IMR-90 (cell line): Measurements from ENCODE around the gene PLP1. TPM values are rescaled to one million over a fixed set of nuclear protein-coding genes. Genes with fewer than 3 reads are reported as not detected.

Experiments
- ATAC-seq: fragments of 200-7000 bp; cut with Tn5 transposase; 2 replicates; pipeline ENCODE4 v1.9.1; 2020; ENCODE audit warnings: low read depth, mild to moderate bottlenecking, moderate library complexity
- BruUV-seq: library from RNA; stranded (reverse); fragments of 400-500 nt; replicated peaks from 2 replicates; lab custom pipeline; 2021; lab: Mats Ljungman, UMichigan
- CTCF ChIA-PET: fragments of 300-600 bp; formaldehyde crosslinking; extraction: SDS; loops from one replicate; lab custom pipeline; 2021; ENCODE audit warnings: antibody characterized with exemption; lab: Yijun Ruan, JAX
- POLR2A ChIA-PET: fragments of 300-600 bp; sonication (Branson Sonifier 250); formaldehyde crosslinking; loops from one replicate; lab custom pipeline; 2022; ENCODE audit warnings: antibody characterized with exemption; ENCODE audit not compliant: unreplicated experiment; lab: Charles Lee
- DNase-seq: peaks from one replicate; pipeline ENCODE4 v3.0.0; 2013
- H2AFZ ChIP-seq: replicated peaks from 2 replicates; pipeline ENCODE3; 2013; ENCODE audit warnings: low read length, mild to moderate bottlenecking; ENCODE audit not compliant: poor library complexity
- H2AK5ac ChIP-seq: 2 replicates; pipeline ENCODE4 v1.6.1; 2013; ENCODE audit warnings: low read depth, low read length, inconsistent platforms
- H2AK9ac ChIP-seq: replicated peaks from 2 replicates; pipeline ENCODE3; 2013; ENCODE audit warnings: mild to moderate bottlenecking, low read depth, low read length, moderate library complexity; ENCODE audit not compliant: poor library complexity
- H2BK120ac ChIP-seq: 2 replicates; pipeline ENCODE4 v1.6.1; 2013; ENCODE audit warnings: low read depth, low read length, inconsistent platforms
- H2BK15ac ChIP-seq: 3 replicates; pipeline ENCODE4 v1.6.1; 2013; ENCODE audit warnings: low read depth, low read length, inconsistent platforms
- H2BK20ac ChIP-seq: 2 replicates; pipeline ENCODE4 v1.6.1; 2013; ENCODE audit warnings: low read depth, mild to moderate bottlenecking, inconsistent platforms, low read length, moderate library complexity
- H2BK5ac ChIP-seq: 2 replicates; pipeline ENCODE4 v1.6.1; 2013; ENCODE audit warnings: mild to moderate bottlenecking, low read depth, low read length, inconsistent platforms; ENCODE audit not compliant: poor library complexity, severe bottlenecking
- H3K14ac ChIP-seq: replicated peaks from 2 replicates; pipeline ENCODE4 v1.6.1; 2013; ENCODE audit warnings: low read depth, low read length, inconsistent platforms
- H3K18ac ChIP-seq: 2 replicates; pipeline ENCODE4 v1.6.1; 2013; ENCODE audit warnings: low read depth, low read length, control low read depth
- H3K23ac ChIP-seq: 2 replicates; pipeline ENCODE4 v1.6.1; 2013; ENCODE audit warnings: low read depth, low read length, inconsistent platforms
- H3K27ac ChIP-seq: 2 replicates; pipeline ENCODE4 v1.5.1; 2013; ENCODE audit warnings: mild to moderate bottlenecking, control low read depth, low read length; ENCODE audit not compliant: insufficient read depth
- H3K27me3 ChIP-seq: 2 replicates; pipeline ENCODE4 v1.6.1; 2013; ENCODE audit warnings: low read length; ENCODE audit not compliant: control insufficient read depth, insufficient read depth
- H3K36me3 ChIP-seq: 2 replicates; pipeline ENCODE4 v1.6.1; 2013; ENCODE audit warnings: low read length, mixed read lengths; ENCODE audit not compliant: control insufficient read depth, insufficient read depth
- H3K4ac ChIP-seq: 2 replicates; pipeline ENCODE4 v1.6.1; 2013; ENCODE audit warnings: low read depth, low read length, inconsistent platforms
- H3K4me1 ChIP-seq: 2 replicates; pipeline ENCODE4 v1.6.1; 2013; ENCODE audit warnings: low read length, mixed read lengths; ENCODE audit not compliant: control insufficient read depth, insufficient read depth
- H3K4me2 ChIP-seq: 2 replicates; pipeline ENCODE4 v1.6.1; 2013; ENCODE audit warnings: low read depth, mild to moderate bottlenecking, control low read depth, low read length, moderate library complexity
- H3K4me3 ChIP-seq: 2 replicates; pipeline ENCODE4 v1.5.1; 2013; ENCODE audit warnings: low read depth, mild to moderate bottlenecking, control low read depth, low read length, moderate library complexity; ENCODE audit not compliant: insufficient read depth
- H3K56ac ChIP-seq: 2 replicates; pipeline ENCODE4 v1.6.1; 2013; ENCODE audit warnings: low read length, inconsistent platforms; ENCODE audit not compliant: insufficient read depth; ENCODE audit errors: extremely low read depth
- H3K79me1 ChIP-seq, 2 experiments: 2 replicates each; pipeline ENCODE4 v1.6.1; 2013; ENCODE audit warnings: low read length in 2 of 2, inconsistent platforms in 1 of 2, low read depth in 1 of 2
- H3K9ac ChIP-seq: 2 replicates; pipeline ENCODE4 v1.6.1; 2013; ENCODE audit warnings: low read depth, low read length, control low read depth
- H3K9me1 ChIP-seq: 2 replicates; pipeline ENCODE4 v1.6.1; 2013; ENCODE audit warnings: low read length, inconsistent platforms; ENCODE audit not compliant: insufficient read depth
- H3K9me3 ChIP-seq: 2 replicates; pipeline ENCODE4 v1.6.1; 2013; ENCODE audit warnings: low read length; ENCODE audit not compliant: control insufficient read depth, insufficient read depth
- H4K20me1 ChIP-seq: 2 replicates; pipeline ENCODE4 v1.6.1; 2013; ENCODE audit warnings: low read length, inconsistent platforms; ENCODE audit not compliant: insufficient read depth
- H4K5ac ChIP-seq: 2 replicates; pipeline ENCODE4 v1.6.1; 2013; ENCODE audit warnings: mild to moderate bottlenecking, low read depth, low read length, control low read depth
- H4K8ac ChIP-seq, 2 experiments: 2 replicates each; pipeline ENCODE4 v1.6.1; 2013; ENCODE audit warnings: low read depth in 2 of 2, low read length in 2 of 2, control low read depth in 1 of 2, inconsistent platforms in 1 of 2
- H4K91ac ChIP-seq: 2 replicates; pipeline ENCODE4 v1.6.1; 2013; ENCODE audit warnings: low read depth, low read length, inconsistent platforms; ENCODE audit not compliant: insufficient read depth
- ELK1 ChIP-seq: fragments of 150-350 bp; IDR thresholded peaks from 2 replicates; pipeline ENCODE4 v1.6.1; 2016; ENCODE audit warnings: low read depth, mild to moderate bottlenecking, low read length, moderate library complexity, borderline replicate concordance
- FOS ChIP-seq: fragments of 150-350 bp; IDR thresholded peaks from 2 replicates; pipeline ENCODE4 v1.6.1; 2016; ENCODE audit warnings: low read depth, low read length
- RCOR1 ChIP-seq: IDR thresholded peaks from 2 replicates; pipeline ENCODE4 v1.6.1; 2012; ENCODE audit warnings: mild to moderate bottlenecking, low read length, improper control_type of control experiment; ENCODE audit not compliant: insufficient replicate concordance
- SMC3 ChIP-seq: fragments of 150-350 bp; IDR thresholded peaks from 2 replicates; pipeline ENCODE4 v1.6.1; 2016; ENCODE audit warnings: low read depth, mild to moderate bottlenecking, antibody characterized with exemption, low read length, moderate library complexity
- dilution Hi-C: fragments of 300-500 bp; cut with HindIII; formaldehyde crosslinking; loops from one replicate; pipeline ENCODE4 v1.14.3; 2018; ENCODE audit warnings: low sequenced_read_pairs; ENCODE audit not compliant: unreplicated experiment
- in situ Hi-C: fragments of 300-500 bp; cut with MboI; formaldehyde crosslinking; loops from 3 replicates; pipeline ENCODE4 v1.14.3; 2019; ENCODE audit warnings: low sequenced_read_pairs, inconsistent platforms, mixed read lengths
- intact Hi-C: fragments of 100-400 bp; cut with micrococcal nuclease; formaldehyde crosslinking; loops from 2 replicates; pipeline ENCODE4 v1.10.0; 2022
- polyA plus RNA-seq, 3 experiments: library from polyadenylated mRNA; depleted of rRNA; stranded (reverse); fragments of >200 nt; gene quantifications; 2 replicates each; pipeline ENCODE4 v1.2.3, GENCODE V29; 2012; ENCODE audit warnings: low replicate concordance in 1 of 3
- total RNA-seq: library from RNA; depleted of rRNA; stranded (reverse); fragments of >200 nt; gene quantifications from 2 replicates; pipeline ENCODE4 v1.2.3, GENCODE V29; 2012
- TF ChIP-seq, protein P1 (sequence below): fragments of 150-350 bp; IDR thresholded peaks from 2 replicates; pipeline ENCODE4 v1.6.1; 2017; ENCODE audit warnings: mild to moderate bottlenecking, antibody characterized with exemption, low read length, low read depth
- TF ChIP-seq, protein P2 (sequence below): conservative IDR thresholded peaks from 2 replicates; pipeline ENCODE4 v1.5.1; 2012; ENCODE audit warnings: mild to moderate bottlenecking, low read depth, low read length, improper control_type of control experiment

Gene PLP1
- total and polyA plus RNA-seq, 2 of the 4 experiments (the other 2 are of a cell fraction) = 0.18 to 0.62 TPM

DNA sequence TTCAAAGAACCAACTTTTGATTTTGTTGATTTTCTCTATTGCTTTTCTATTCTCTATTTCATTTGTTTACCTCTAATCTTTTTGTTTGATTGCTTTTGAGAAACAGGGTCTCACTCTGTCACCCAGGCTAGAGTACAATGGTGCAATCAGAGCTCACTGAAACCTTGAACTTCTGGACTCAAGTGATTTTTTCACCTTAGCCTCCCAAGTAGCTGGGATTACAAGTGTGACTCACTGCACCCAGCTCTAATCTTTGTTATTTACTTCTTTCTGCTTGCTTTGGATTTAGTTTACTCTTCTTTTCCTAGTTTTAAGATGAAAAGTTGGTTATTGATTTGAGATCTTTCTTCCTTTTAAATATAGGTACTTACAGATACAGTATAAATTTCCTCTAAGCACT lies 29.2 kb downstream of the PLP1 start:
- intact Hi-C loops = no loop called here
- H3K4ac ChIP-seq = no peak overlapping the region

More for the DNA sequence above, 29.2 kb downstream of the PLP1 start:
- ATAC-seq = no peak
- no peak for DNase-seq
- dilution Hi-C loops (no loop called here), in situ Hi-C loops (loop anchor here (10.0 kb wide), 1 partner anchor 111 kb away; no protein-coding TSS in a partner anchor)
- no peak overlapping the region for H4K8ac ChIP-seq
- H3K4me2 ChIP-seq = no peak overlapping the region
- no peak overlapping the region for H2BK20ac ChIP-seq
- H2BK120ac ChIP-seq = no peak overlapping the region
- no TSS peak for BruUV-seq
- no peaks in the 10 kb centered on the region for H3K79me1 ChIP-seq
- no peak for TF ChIP-seq FOS
- TF ChIP-seq, protein P1, sequence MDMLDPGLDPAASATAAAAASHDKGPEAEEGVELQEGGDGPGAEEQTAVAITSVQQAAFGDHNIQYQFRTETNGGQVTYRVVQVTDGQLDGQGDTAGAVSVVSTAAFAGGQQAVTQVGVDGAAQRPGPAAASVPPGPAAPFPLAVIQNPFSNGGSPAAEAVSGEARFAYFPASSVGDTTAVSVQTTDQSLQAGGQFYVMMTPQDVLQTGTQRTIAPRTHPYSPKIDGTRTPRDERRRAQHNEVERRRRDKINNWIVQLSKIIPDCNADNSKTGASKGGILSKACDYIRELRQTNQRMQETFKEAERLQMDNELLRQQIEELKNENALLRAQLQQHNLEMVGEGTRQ = no peak
- no peak for TF ChIP-seq ELK1
- TF ChIP-seq RCOR1 = no peak
- no peak for TF ChIP-seq SMC3
- TF ChIP-seq, protein P2, sequence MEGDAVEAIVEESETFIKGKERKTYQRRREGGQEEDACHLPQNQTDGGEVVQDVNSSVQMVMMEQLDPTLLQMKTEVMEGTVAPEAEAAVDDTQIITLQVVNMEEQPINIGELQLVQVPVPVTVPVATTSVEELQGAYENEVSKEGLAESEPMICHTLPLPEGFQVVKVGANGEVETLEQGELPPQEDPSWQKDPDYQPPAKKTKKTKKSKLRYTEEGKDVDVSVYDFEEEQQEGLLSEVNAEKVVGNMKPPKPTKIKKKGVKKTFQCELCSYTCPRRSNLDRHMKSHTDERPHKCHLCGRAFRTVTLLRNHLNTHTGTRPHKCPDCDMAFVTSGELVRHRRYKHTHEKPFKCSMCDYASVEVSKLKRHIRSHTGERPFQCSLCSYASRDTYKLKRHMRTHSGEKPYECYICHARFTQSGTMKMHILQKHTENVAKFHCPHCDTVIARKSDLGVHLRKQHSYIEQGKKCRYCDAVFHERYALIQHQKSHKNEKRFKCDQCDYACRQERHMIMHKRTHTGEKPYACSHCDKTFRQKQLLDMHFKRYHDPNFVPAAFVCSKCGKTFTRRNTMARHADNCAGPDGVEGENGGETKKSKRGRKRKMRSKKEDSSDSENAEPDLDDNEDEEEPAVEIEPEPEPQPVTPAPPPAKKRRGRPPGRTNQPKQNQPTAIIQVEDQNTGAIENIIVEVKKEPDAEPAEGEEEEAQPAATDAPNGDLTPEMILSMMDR = no peak
- no peak overlapping the region for H2AK9ac ChIP-seq
- peaks cover 14% of the 10 kb centered on the region for H3K27me3 ChIP-seq
- no peak overlapping the region for H3K23ac ChIP-seq
- H2AK5ac ChIP-seq = no peak overlapping the region
- H2BK15ac ChIP-seq = no peak overlapping the region
- H3K27ac ChIP-seq = no peak overlapping the region
- no peak overlapping the region for H4K91ac ChIP-seq
- no peaks in the 10 kb centered on the region for H3K9me1 ChIP-seq
- no peak overlapping the region for H3K18ac ChIP-seq
- no peak overlapping the region for H4K5ac ChIP-seq
- H2AFZ ChIP-seq = no peak overlapping the region
- H3K56ac ChIP-seq = no peak overlapping the region
- no peak overlapping the region for H3K9ac ChIP-seq
- H2BK5ac ChIP-seq = no peak overlapping the region
- H3K4me3 ChIP-seq = no peak overlapping the region
- no peaks in the 10 kb centered on the region for H3K36me3 ChIP-seq
- CTCF ChIA-PET = no interaction called here
- H4K20me1 ChIP-seq = no peaks in the 10 kb centered on the region
- no peak overlapping the region for H3K14ac ChIP-seq
- H3K4me1 ChIP-seq = no peaks in the 10 kb centered on the region
- POLR2A ChIA-PET = no interaction called here
- no peaks in the 10 kb centered on the region for H3K9me3 ChIP-seq
